GM23338 (cell line): ENCODE results near the gene TPM3.

Experiments used
- CREB1 ChIP-seq: fragments of 250-450 bp; sonication (Bioruptor Pico); IDR thresholded peaks from 2 replicates; pipeline ENCODE4 v1.5.0; 2020; ENCODE audit warnings: low read depth, mild to moderate bottlenecking, moderate library complexity
- CTCF ChIP-seq, 2 experiments: fragments of 200-600 bp in 1 of 2; sonication (generic) in 1 of 2; conservative IDR thresholded peaks; 2 replicates each; pipeline versions ENCODE4 v1.5.1 to v1.6.1; 2016 to 2017; ENCODE audit warnings: antibody characterized with exemption in 2 of 2, low read depth in 2 of 2, mild to moderate bottlenecking in 2 of 2, moderate library complexity in 1 of 2
- ETS1 ChIP-seq: IDR thresholded peaks from 2 replicates; pipeline ENCODE4 v1.6.1; 2016; ENCODE audit warnings: antibody characterized with exemption
- EZH2 ChIP-seq: fragments of 200-600 bp; sonication (generic); IDR thresholded peaks from one replicate; pipeline ENCODE4 v1.8.0; 2017; ENCODE audit warnings: antibody characterized with exemption, mild to moderate bottlenecking, low read depth; ENCODE audit not compliant: unreplicated experiment
- EZH2phosphoT487 ChIP-seq: fragments of 200-600 bp; sonication (generic); IDR thresholded peaks from one replicate; pipeline ENCODE4 v1.8.1; 2018; ENCODE audit warnings: antibody characterized with exemption; ENCODE audit not compliant: unreplicated experiment
- JUNB ChIP-seq: IDR thresholded peaks from one replicate; pipeline ENCODE4 v1.6.1; 2016; ENCODE audit warnings: antibody characterized with exemption; ENCODE audit not compliant: unreplicated experiment
- NANOG ChIP-seq: IDR thresholded peaks from 2 replicates; pipeline ENCODE4 v1.6.1; 2016; ENCODE audit warnings: antibody characterized with exemption, borderline replicate concordance
- POLR2AphosphoS5 ChIP-seq: IDR thresholded peaks from 2 replicates; pipeline ENCODE4 v1.6.1; 2016; ENCODE audit warnings: antibody characterized with exemption, low read depth
- REST ChIP-seq: IDR thresholded peaks from one replicate; pipeline ENCODE4 v1.6.1; 2018; ENCODE audit warnings: antibody characterized with exemption; ENCODE audit not compliant: unreplicated experiment
- STAT1 ChIP-seq: IDR thresholded peaks from one replicate; pipeline ENCODE4 v1.6.1; 2016; ENCODE audit warnings: antibody characterized with exemption; ENCODE audit not compliant: unreplicated experiment
- ZNF114 ChIP-seq: fragments of 250-450 bp; sonication (Bioruptor Pico); IDR thresholded peaks from 2 replicates; pipeline ENCODE4 v1.5.0; 2020; ENCODE audit warnings: mild to moderate bottlenecking, moderate library complexity
- ZNF331 ChIP-seq: fragments of 250-450 bp; sonication (Bioruptor Pico); IDR thresholded peaks from 2 replicates; pipeline ENCODE4 v1.5.0; 2020; ENCODE audit warnings: low read depth, mild to moderate bottlenecking, moderate library complexity
- ZNF462 ChIP-seq: fragments of 250-450 bp; sonication (Bioruptor Pico); IDR thresholded peaks from 2 replicates; pipeline ENCODE4 v1.5.0; 2020; ENCODE audit warnings: mild to moderate bottlenecking, moderate library complexity

- TF ChIP-seq CTCF (conservative IDR thresholded peaks at IDR 0.05; ENCODE audit: low read depth in 2 of 2) (no peak), POLR2AphosphoS5 (no peak), REST (no peak), CREB1 (CRISPR knock-in tag) (no peak), EZH2 (no peak), ZNF114 (no peak), EZH2phosphoT487 (no peak), NANOG (no peak), ZNF462 (no peak), ZNF331 (no peak), JUNB (no peak), STAT1 (no peak), ETS1 (no peak)
Measured at GRCh38 chr1:154192476-154192875, 576 bp upstream of the TPM3 start.
